Prostate gland (tissue), 2 donors: ENCODE results near the gene DEFB124.

Experiments used
- CTCF ChIP-seq, 4 experiments: fragments of 200-600 bp in 2 of 4; fragments of 450-650 bp in 2 of 4; sonication (generic) in 2 of 4; IDR thresholded peaks; 1 replicate in 3 of 4; 2 replicates in 1 of 4; pipeline ENCODE4 v1.5.1; 2016 to 2019; ENCODE audit warnings: antibody characterized with exemption in 4 of 4, mild to moderate bottlenecking in 2 of 4, moderate library complexity in 2 of 4
- POLR2A ChIP-seq: fragments of 450-650 bp; IDR thresholded peaks from one replicate; pipeline ENCODE4 v1.6.1; 2016; ENCODE audit warnings: antibody characterized with exemption, mild to moderate bottlenecking
- POLR2AphosphoS5 ChIP-seq: sonication (generic); formaldehyde crosslinking; IDR thresholded peaks from one replicate; pipeline ENCODE4 v1.6.1; 2017; ENCODE audit warnings: antibody characterized with exemption

- TF ChIP-seq CTCF (IDR thresholded peaks at IDR 0.05): no peak
- no peak for TF ChIP-seq POLR2AphosphoS5
- no peak for TF ChIP-seq POLR2A
These were observed 1.4 kb downstream of the DEFB124 start for GRCh38 chr20:31473331-31474096.
